GM12801 (cell line): Measurements from ENCODE around the gene ZNF516.

ENCODE experiments used
- CTCF ChIP-seq: IDR thresholded peaks from one replicate; pipeline ENCODE4 v1.5.1; 2011; ENCODE audit warnings: control low read depth; ENCODE audit not compliant: insufficient read length; ENCODE audit errors: extremely low read depth

Gene ZNF516

DNA sequence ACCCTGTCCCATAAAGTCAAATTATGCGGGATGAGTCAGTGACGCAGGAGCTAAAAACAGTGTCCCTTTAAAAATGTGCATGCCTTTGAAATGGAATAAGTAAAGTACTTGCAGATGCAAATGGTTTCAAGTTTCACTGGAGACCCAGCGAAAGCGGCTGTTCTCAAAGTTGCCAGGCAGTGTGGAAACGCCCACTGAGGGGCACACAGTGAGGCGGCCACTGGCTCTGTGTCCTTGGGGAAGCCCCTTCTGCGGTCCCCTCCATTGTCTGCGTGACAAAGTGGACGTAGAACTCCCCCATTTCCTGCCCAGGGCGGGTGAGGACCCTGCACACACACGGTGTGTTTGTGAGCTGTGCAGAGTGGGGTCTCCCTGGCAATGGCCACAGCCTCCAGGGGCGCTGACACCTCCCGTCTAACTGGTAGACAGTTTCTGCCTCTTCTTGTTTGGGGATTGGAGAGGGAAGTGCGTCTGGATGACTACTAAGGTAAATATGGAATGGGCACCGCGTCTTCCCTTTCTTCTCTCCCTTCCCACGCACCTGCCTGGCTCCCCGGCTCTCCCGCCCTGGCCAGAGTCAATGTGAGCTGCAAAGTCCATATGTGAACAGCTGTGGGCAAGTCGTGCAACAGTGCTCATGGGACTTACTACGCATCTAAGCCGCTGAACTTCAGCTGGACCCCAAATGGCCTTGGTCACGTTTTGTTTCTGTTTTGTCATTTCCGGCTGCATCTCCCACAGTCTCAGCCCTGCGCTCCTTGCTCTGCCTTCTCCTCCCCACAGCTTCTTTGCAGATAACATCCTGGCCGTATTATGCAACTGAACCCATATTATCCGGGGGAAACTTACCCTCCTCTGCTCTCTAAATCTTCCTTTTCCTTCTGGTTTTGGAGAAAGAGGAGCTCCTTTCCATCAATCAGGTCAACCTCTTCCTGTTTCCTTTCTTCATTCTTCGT lies 33.7 kb upstream of the ZNF516 start:
- no peak for TF ChIP-seq CTCF

- no peak for TF ChIP-seq CTCF
Measured at GRCh38 chr18:76525911-76526310, 30.9 kb upstream of the ZNF516 start.

DNA sequence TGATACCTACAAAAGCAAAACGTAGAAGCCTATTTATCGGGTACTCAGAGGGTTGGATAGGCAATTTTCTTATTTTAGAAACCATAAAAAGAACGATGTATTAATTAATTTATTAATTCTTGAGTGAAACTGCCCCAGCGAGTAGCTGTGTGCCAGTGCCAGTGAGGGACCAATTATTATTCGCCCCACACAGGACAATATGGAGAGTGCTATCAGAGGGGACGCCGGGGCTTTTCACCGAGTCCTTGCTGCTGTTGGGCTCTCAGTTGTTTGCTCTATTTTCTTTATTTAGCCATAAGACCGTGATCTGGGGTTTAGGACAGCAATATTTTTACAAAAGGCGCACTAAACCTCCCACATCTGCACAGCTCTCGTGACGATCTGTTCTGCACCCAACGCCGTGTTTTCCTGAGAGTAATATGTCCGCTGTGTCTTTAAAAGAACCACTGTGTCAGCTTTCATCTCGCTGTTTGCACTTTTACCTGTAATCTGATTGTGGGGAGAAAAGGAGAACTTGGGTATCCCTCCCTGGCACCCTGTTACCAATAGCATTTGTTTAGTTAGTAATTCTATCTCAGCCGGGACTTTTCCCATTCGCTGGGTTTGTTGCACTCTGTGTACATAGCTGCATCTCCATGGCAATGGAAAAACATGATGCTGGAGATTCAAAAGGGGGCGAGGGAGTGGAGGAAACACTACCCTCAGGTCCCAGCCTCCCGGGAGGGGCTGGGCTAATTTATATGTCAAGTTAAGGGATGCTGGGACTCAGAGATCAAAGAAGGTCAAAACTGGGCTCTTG lies 30.1 kb upstream of the ZNF516 start:
- TF ChIP-seq CTCF: no peak

DNA sequence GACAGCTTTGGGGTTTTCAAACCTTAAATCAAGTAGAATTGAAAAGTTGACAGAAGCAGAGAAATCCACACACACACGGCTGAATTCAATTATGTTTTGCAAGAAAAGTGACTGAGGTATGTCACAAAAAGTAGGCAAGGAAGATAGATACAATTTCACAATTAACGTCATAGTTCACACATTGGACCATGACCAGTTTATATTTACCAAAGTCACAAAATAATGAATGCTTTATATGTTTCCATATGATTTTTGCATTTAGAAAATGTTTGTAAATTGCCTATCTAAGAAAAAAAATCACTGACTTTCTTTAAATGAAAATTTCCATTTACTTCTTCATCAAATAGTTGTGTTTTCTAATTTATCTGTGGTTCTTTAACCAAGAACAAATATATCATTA lies 29.4 kb upstream of the ZNF516 start:
- TF ChIP-seq CTCF: no peak

- no peak for TF ChIP-seq CTCF
Measured at GRCh38 chr18:76522551-76522950, 27.5 kb upstream of the ZNF516 start.

DNA sequence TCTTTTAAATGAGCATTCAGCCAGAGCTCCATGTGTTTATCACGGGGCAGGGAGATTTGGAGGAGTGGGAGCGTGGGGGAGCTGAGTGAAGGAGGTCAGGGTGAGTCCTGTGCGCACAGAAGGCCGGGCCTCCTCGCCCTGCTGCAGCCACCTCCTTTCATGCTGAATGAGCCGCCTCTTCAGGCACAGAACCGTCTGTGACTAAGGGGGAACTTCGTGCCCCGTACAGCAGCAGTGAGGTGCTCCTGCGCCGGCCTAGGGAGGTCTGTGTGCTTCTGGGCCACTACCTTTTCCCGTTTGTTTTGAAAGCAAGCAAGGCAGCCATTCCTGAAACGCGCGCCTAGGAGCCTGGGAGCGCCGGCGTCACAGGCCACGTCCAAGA lies 27.1 kb upstream of the ZNF516 start:
- no peak for TF ChIP-seq CTCF

GRCh38 chr18:76521417-76522121 lies 26.5 kb upstream of the ZNF516 start:
- no peak for TF ChIP-seq CTCF
